GM23338 (cell line): ENCODE measurements around the gene FAF1. TPM values are rescaled to one million over a fixed set of nuclear protein-coding genes. Genes with fewer than 3 reads are reported as not detected.

ENCODE experiments used
- ATAC-seq: fragments of 200-7000 bp; cut with Tn5 transposase; 3 replicates; pipeline ENCODE4 v1.9.1; 2020
- DNase-seq: peaks from one replicate; pipeline ENCODE4 v3.0.0-alpha.2; 2015; ENCODE audit warnings: low spot score
- H2AFZ ChIP-seq: fragments of 200-600 bp; sonication (generic); 2 replicates; pipeline ENCODE4 v1.8.0; 2016; ENCODE audit warnings: antibody characterized with exemption, mild to moderate bottlenecking, moderate library complexity
- H3F3A ChIP-seq: fragments of 200-600 bp; sonication (generic); replicated peaks from 2 replicates; pipeline ENCODE4 v1.8.0; 2017; ENCODE audit warnings: antibody characterized with exemption, mixed run types, low read depth
- H3K27ac ChIP-seq: fragments of 200-600 bp; sonication (generic); 2 replicates; pipeline ENCODE4 v1.6.1; 2016; ENCODE audit warnings: low read depth
- H3K27me3 ChIP-seq: fragments of 200-600 bp; sonication (generic); 2 replicates; pipeline ENCODE4 v1.8.0; 2016; ENCODE audit warnings: mild to moderate bottlenecking, mixed run types, moderate library complexity; ENCODE audit not compliant: insufficient read depth
- H3K36me3 ChIP-seq: fragments of 200-600 bp; sonication (generic); 2 replicates; pipeline ENCODE4 v1.8.0; 2016; ENCODE audit warnings: mild to moderate bottlenecking; ENCODE audit not compliant: insufficient read depth
- H3K4me1 ChIP-seq: fragments of 200-600 bp; sonication (generic); 2 replicates; pipeline ENCODE4 v1.8.0; 2016; ENCODE audit warnings: mild to moderate bottlenecking, moderate library complexity; ENCODE audit not compliant: insufficient read depth
- H3K4me2 ChIP-seq: fragments of 200-600 bp; sonication (generic); 2 replicates; pipeline ENCODE4 v1.7.1; 2017; ENCODE audit warnings: mixed run types
- H3K4me3 ChIP-seq: fragments of 200-600 bp; sonication (generic); 2 replicates; pipeline ENCODE4 v1.6.1; 2016; ENCODE audit warnings: mixed run types
- H3K79me2 ChIP-seq: fragments of 200-600 bp; sonication (generic); replicated peaks from 2 replicates; pipeline ENCODE4 v1.8.0; 2017; ENCODE audit warnings: mild to moderate bottlenecking; ENCODE audit not compliant: insufficient read depth
- H3K9me2 ChIP-seq: fragments of 200-600 bp; sonication (generic); 2 replicates; pipeline ENCODE4 v1.8.0; 2017; ENCODE audit not compliant: insufficient read depth
- H4K20me1 ChIP-seq: fragments of 200-600 bp; sonication (generic); replicated peaks from 2 replicates; pipeline ENCODE4 v1.8.0; 2017; ENCODE audit warnings: mild to moderate bottlenecking; ENCODE audit not compliant: insufficient read depth
- H3K27ac Mint-ChIP-seq: 2 replicates; pipeline ENCODE4 v1.8.0; 2020; ENCODE audit warnings: inconsistent platforms, mild to moderate bottlenecking, moderate library complexity, mixed read lengths
- H3K27me3 Mint-ChIP-seq: 3 replicates; pipeline ENCODE4 v1.8.0; 2022; ENCODE audit warnings: low read depth, mild to moderate bottlenecking, moderate library complexity, mixed read lengths, inconsistent platforms; ENCODE audit not compliant: insufficient read depth, poor library complexity
- H3K36me3 Mint-ChIP-seq: 3 replicates; pipeline ENCODE4 v1.8.0; 2021; ENCODE audit warnings: low read depth, mild to moderate bottlenecking, inconsistent platforms, moderate library complexity, mixed read lengths
- H3K4me1 Mint-ChIP-seq: 3 replicates; pipeline ENCODE4 v1.8.0; 2020; ENCODE audit warnings: mild to moderate bottlenecking, inconsistent platforms, mixed read lengths
- H3K4me3 Mint-ChIP-seq: 3 replicates; pipeline ENCODE4 v1.8.0; 2021; ENCODE audit warnings: moderate library complexity, mild to moderate bottlenecking, inconsistent platforms, mixed read lengths
- H3K9me3 Mint-ChIP-seq: 3 replicates; pipeline ENCODE4 v1.8.0; 2020; ENCODE audit warnings: moderate library complexity, mild to moderate bottlenecking, inconsistent platforms, mixed read lengths
- CREB1 ChIP-seq: fragments of 250-450 bp; sonication (Bioruptor Pico); IDR thresholded peaks from 2 replicates; pipeline ENCODE4 v1.5.0; 2020; ENCODE audit warnings: low read depth, mild to moderate bottlenecking, moderate library complexity
- EZH2 ChIP-seq: fragments of 200-600 bp; sonication (generic); IDR thresholded peaks from one replicate; pipeline ENCODE4 v1.8.0; 2017; ENCODE audit warnings: antibody characterized with exemption, mild to moderate bottlenecking, low read depth; ENCODE audit not compliant: unreplicated experiment
- EZH2phosphoT487 ChIP-seq: fragments of 200-600 bp; sonication (generic); IDR thresholded peaks from one replicate; pipeline ENCODE4 v1.8.1; 2018; ENCODE audit warnings: antibody characterized with exemption; ENCODE audit not compliant: unreplicated experiment
- JUNB ChIP-seq: IDR thresholded peaks from one replicate; pipeline ENCODE4 v1.6.1; 2016; ENCODE audit warnings: antibody characterized with exemption; ENCODE audit not compliant: unreplicated experiment
- POLR2AphosphoS5 ChIP-seq: IDR thresholded peaks from 2 replicates; pipeline ENCODE4 v1.6.1; 2016; ENCODE audit warnings: antibody characterized with exemption, low read depth
- ZNF114 ChIP-seq: fragments of 250-450 bp; sonication (Bioruptor Pico); IDR thresholded peaks from 2 replicates; pipeline ENCODE4 v1.5.0; 2020; ENCODE audit warnings: mild to moderate bottlenecking, moderate library complexity
- ZNF331 ChIP-seq: fragments of 250-450 bp; sonication (Bioruptor Pico); IDR thresholded peaks from 2 replicates; pipeline ENCODE4 v1.5.0; 2020; ENCODE audit warnings: low read depth, mild to moderate bottlenecking, moderate library complexity
- polyA plus RNA-seq: library from polyadenylated mRNA; unstranded; fragments of >200 nt; fragmentation: Nextera tagmentation; extraction: Ambion mirVana; gene quantifications from 2 replicates; pipeline ENCODE4 v1.2.1, GENCODE V29; 2016
- total RNA-seq: library from RNA; depleted of rRNA; stranded (reverse); fragments of >200 nt; shearing (Covaris generic); gene quantifications from 2 replicates; pipeline ENCODE4 v1.2.3, GENCODE V29; 2014
- TF ChIP-seq, protein P1 (sequence below): IDR thresholded peaks from one replicate; pipeline ENCODE4 v1.6.1; 2018; ENCODE audit warnings: antibody characterized with exemption; ENCODE audit not compliant: unreplicated experiment
- TF ChIP-seq, protein P2 (sequence below): IDR thresholded peaks from 2 replicates; pipeline ENCODE4 v1.6.1; 2016; ENCODE audit warnings: antibody characterized with exemption
- TF ChIP-seq, protein P3 (sequence below), 2 experiments: fragments of 200-600 bp in 1 of 2; sonication (generic) in 1 of 2; conservative IDR thresholded peaks; 2 replicates each; pipeline versions ENCODE4 v1.5.1 to v1.6.1; 2016 to 2017; ENCODE audit warnings: antibody characterized with exemption in 2 of 2, low read depth in 2 of 2, mild to moderate bottlenecking in 2 of 2, moderate library complexity in 1 of 2

The FAF1 gene
- total and polyA plus RNA-seq, 2 experiments from 2014 or later = 24.1 to 53.2 TPM

DNA sequence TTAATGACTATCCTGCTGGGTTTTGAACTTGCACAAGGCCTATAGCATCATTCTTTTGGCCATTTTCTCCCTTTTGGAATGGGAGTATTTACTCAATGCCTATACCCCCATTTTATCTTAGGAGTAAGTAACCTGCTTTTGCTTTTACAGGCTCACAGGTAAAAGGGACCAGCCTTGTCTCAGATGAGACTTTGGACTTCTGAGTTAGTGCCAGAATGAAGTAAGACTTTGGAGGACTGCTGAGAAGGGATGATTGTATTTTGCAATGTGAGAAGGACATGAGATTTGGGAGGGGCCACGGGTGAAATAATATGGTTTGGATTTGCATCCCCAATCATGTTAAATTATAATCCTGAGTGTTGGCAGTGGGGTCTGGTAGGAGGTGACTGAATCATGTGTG lies 212.7 kb downstream of the FAF1 start (continued):
- TF ChIP-seq JUNB (no peak), ZNF114 (no peak), ZNF331 (CRISPR knock-in tag) (no peak), POLR2AphosphoS5 (no peak), CREB1 (CRISPR knock-in tag) (no peak)
- TF ChIP-seq, protein P1, sequence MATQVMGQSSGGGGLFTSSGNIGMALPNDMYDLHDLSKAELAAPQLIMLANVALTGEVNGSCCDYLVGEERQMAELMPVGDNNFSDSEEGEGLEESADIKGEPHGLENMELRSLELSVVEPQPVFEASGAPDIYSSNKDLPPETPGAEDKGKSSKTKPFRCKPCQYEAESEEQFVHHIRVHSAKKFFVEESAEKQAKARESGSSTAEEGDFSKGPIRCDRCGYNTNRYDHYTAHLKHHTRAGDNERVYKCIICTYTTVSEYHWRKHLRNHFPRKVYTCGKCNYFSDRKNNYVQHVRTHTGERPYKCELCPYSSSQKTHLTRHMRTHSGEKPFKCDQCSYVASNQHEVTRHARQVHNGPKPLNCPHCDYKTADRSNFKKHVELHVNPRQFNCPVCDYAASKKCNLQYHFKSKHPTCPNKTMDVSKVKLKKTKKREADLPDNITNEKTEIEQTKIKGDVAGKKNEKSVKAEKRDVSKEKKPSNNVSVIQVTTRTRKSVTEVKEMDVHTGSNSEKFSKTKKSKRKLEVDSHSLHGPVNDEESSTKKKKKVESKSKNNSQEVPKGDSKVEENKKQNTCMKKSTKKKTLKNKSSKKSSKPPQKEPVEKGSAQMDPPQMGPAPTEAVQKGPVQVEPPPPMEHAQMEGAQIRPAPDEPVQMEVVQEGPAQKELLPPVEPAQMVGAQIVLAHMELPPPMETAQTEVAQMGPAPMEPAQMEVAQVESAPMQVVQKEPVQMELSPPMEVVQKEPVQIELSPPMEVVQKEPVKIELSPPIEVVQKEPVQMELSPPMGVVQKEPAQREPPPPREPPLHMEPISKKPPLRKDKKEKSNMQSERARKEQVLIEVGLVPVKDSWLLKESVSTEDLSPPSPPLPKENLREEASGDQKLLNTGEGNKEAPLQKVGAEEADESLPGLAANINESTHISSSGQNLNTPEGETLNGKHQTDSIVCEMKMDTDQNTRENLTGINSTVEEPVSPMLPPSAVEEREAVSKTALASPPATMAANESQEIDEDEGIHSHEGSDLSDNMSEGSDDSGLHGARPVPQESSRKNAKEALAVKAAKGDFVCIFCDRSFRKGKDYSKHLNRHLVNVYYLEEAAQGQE = no peak
- TF ChIP-seq, protein P2, sequence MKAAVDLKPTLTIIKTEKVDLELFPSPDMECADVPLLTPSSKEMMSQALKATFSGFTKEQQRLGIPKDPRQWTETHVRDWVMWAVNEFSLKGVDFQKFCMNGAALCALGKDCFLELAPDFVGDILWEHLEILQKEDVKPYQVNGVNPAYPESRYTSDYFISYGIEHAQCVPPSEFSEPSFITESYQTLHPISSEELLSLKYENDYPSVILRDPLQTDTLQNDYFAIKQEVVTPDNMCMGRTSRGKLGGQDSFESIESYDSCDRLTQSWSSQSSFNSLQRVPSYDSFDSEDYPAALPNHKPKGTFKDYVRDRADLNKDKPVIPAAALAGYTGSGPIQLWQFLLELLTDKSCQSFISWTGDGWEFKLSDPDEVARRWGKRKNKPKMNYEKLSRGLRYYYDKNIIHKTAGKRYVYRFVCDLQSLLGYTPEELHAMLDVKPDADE = no peak
- TF ChIP-seq, protein P3, sequence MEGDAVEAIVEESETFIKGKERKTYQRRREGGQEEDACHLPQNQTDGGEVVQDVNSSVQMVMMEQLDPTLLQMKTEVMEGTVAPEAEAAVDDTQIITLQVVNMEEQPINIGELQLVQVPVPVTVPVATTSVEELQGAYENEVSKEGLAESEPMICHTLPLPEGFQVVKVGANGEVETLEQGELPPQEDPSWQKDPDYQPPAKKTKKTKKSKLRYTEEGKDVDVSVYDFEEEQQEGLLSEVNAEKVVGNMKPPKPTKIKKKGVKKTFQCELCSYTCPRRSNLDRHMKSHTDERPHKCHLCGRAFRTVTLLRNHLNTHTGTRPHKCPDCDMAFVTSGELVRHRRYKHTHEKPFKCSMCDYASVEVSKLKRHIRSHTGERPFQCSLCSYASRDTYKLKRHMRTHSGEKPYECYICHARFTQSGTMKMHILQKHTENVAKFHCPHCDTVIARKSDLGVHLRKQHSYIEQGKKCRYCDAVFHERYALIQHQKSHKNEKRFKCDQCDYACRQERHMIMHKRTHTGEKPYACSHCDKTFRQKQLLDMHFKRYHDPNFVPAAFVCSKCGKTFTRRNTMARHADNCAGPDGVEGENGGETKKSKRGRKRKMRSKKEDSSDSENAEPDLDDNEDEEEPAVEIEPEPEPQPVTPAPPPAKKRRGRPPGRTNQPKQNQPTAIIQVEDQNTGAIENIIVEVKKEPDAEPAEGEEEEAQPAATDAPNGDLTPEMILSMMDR (conservative IDR thresholded peaks at IDR 0.05; ENCODE audit: low read depth in 2 of 2) = no peak

DNA sequence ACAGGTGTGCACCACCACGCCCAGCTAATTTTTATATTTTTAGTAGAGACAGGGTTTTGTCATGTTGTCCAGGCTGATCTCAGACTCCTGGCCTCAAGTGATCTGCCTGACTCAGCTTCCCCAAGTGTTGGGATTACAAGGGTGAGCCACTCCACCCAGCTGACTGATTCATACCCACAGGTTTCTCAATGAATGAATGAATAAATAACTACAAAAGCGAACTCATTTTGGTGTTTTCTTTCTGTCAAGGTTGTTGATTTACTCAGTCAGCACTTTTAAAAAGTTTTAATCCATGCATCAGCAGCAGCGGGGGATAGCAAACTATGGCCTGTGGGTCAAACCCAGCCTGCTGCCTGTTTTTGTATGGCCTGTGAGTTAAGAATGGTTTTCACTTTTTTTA lies 217.5 kb downstream of the FAF1 start:
- H3K4me3 Mint-ChIP-seq = no peak overlapping the region
- H3K27me3 Mint-ChIP-seq = peaks cover 4% of the 10 kb centered on the region
- no peak overlapping the region for H3K27ac ChIP-seq
- H3K79me2 ChIP-seq = no peaks in the 10 kb centered on the region
- H3K4me3 ChIP-seq = no peak overlapping the region
- no peaks in the 10 kb centered on the region for H3K4me1 ChIP-seq
- H2AFZ ChIP-seq = no peak overlapping the region
- no peaks in the 10 kb centered on the region for H3K36me3 ChIP-seq
- H3K9me3 Mint-ChIP-seq = no peaks in the 10 kb centered on the region; the same call in 1 of the 3 replicates
- no peak overlapping the region for H3K27ac Mint-ChIP-seq
- no peak for DNase-seq
- H4K20me1 ChIP-seq = 0 out of 2 replicates have a peak, but pooled peaks cover 4% of the 10 kb centered on the region
- no peaks in the 10 kb centered on the region for H3F3A ChIP-seq
- H3K4me1 Mint-ChIP-seq = no peaks in the 10 kb centered on the region
- no peaks in the 10 kb centered on the region for H3K9me2 ChIP-seq
- no peaks in the 10 kb centered on the region for H3K27me3 ChIP-seq
- H3K4me2 ChIP-seq = no peak overlapping the region
- no peak for ATAC-seq
- peaks cover 9% of the 10 kb centered on the region; the same call in 1 of the 3 replicates for H3K36me3 Mint-ChIP-seq
- no peak for TF ChIP-seq ZNF114
- TF ChIP-seq, protein P2 = no peak
- no peak for TF ChIP-seq POLR2AphosphoS5
- TF ChIP-seq EZH2 = no peak
- TF ChIP-seq EZH2phosphoT487 = no peak
